Psoas muscle (tissue), 8 donors: ENCODE results near the gene ZNF37A. TPM values are rescaled to one million over a fixed set of nuclear protein-coding genes. Genes with fewer than 3 reads are reported as not detected.

Experiments used
- ATAC-seq, 4 donors: fragments of 200-7000 bp; cut with Tn5 transposase; one replicate each; pipeline ENCODE4 v1.9.1; 2020; ENCODE audit warnings: moderate library complexity in 3 of 4, mild to moderate bottlenecking in 2 of 4
- DNase-seq, 2 donors: peaks; one replicate each; pipeline ENCODE4 v3.0.0-alpha.2; 2020
- H3K27ac ChIP-seq: fragments of 200-600 bp; one replicate; pipeline ENCODE4 v1.8.0; 2022
- H3K27me3 ChIP-seq, 3 donors: fragments of 200-600 bp in 1 of 3; one replicate each; pipeline versions ENCODE4 v1.6.1 to v1.8.0; 2013 to 2022; ENCODE audit warnings: low read length in 2 of 3, mild to moderate bottlenecking in 2 of 3, moderate library complexity in 1 of 3; ENCODE audit not compliant: insufficient read depth in 3 of 3
- H3K36me3 ChIP-seq, 2 donors: fragments of 200-600 bp in 1 of 2; one replicate each; pipeline versions ENCODE4 v1.6.1 to v1.8.0; 2013 to 2022; ENCODE audit warnings: low read depth in 1 of 2, mild to moderate bottlenecking in 1 of 2, moderate library complexity in 1 of 2; ENCODE audit not compliant: insufficient read depth in 1 of 2
- H3K4me1 ChIP-seq: fragments of 200-600 bp; one replicate; pipeline ENCODE4 v1.8.0; 2022
- H3K4me3 ChIP-seq: fragments of 200-600 bp; one replicate; pipeline ENCODE4 v1.8.0; 2022; ENCODE audit warnings: mild to moderate bottlenecking
- H3K9me3 ChIP-seq: fragments of 200-600 bp; one replicate; pipeline ENCODE4 v1.8.0; 2022
- WGBS, 3 donors: extraction: QIAGEN DNeasy Blood & Tissue Kit; methylation state at CpG; one replicate each; pipeline versions ENCODE4 v1.1.6 to v1.1.7; 2013; 5-methylcytosine and 5-hydroxymethylcytosine counted together
- intact Hi-C, 2 donors: fragments of 100-400 bp; cut with DNase I; formaldehyde crosslinking; loops; one replicate each; pipeline versions ENCODE4 v1.11.0 to v1.14.2; 2022
- polyA plus RNA-seq, 3 donors: library from polyadenylated mRNA; stranded (reverse); fragments of 200-250 nt; gene quantifications; one replicate each; pipeline ENCODE4 v1.2.3, GENCODE V29; 2013
- total RNA-seq, 4 donors: library from RNA; stranded (reverse); fragmentation: NEBNext Ultra II Directional in 2 of 4; extraction: Animal tissue kit (Norgen Biotek cat#: 25700) in 2 of 4; gene quantifications; one replicate each; pipeline versions ENCODE4 v1.2.1 to v1.2.4, GENCODE V29; 2021 to 2023
- TF ChIP-seq, protein P1 (sequence below): fragments of 200-600 bp; IDR thresholded peaks from one replicate; pipeline ENCODE4 v1.8.0; 2022; ENCODE audit warnings: antibody characterized with exemption
- donor health status: healthy with polysubstance abuse.
- donor health status: DM: no; HTN: no; CAD: no; lungs with moderate emphysema.
- donor health status: Bipolar disorder and iron deficiency.
- donor health status: healthy.
- donor health status: DM: yes; HTN: yes; CAD: no.
- donor health status: DM: no; HTN: no; CAD: no.
- donor health status: DM: no; HTN: no; CAD: no.
- donor health status: DM: yes; HTN: yes; CAD: no.

ZNF37A gene
- total and polyA plus RNA-seq, 7 donors, result 1.7 to 9.8 (median 6.9) TPM

DNA sequence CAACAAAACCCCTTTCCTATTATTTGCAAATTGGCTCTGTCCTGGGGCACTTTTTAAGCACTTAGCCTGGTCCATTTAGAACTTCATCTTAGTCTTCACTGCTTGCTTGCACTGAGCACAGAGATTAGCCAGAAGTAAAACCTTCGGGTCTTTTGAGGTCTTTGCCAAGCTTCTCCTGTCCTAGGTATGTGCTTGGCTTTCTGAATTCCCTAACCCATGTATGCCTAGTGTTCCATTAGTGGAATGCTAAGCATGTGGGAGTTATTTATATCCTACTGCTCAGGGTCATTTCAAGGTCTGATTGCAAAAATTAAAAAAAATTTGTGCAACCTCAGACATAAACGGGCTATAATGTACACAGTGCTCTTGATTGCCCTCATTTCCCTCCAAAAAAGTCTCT is 18.0 kb downstream of the ZNF37A start:
- TF ChIP-seq, protein P1, sequence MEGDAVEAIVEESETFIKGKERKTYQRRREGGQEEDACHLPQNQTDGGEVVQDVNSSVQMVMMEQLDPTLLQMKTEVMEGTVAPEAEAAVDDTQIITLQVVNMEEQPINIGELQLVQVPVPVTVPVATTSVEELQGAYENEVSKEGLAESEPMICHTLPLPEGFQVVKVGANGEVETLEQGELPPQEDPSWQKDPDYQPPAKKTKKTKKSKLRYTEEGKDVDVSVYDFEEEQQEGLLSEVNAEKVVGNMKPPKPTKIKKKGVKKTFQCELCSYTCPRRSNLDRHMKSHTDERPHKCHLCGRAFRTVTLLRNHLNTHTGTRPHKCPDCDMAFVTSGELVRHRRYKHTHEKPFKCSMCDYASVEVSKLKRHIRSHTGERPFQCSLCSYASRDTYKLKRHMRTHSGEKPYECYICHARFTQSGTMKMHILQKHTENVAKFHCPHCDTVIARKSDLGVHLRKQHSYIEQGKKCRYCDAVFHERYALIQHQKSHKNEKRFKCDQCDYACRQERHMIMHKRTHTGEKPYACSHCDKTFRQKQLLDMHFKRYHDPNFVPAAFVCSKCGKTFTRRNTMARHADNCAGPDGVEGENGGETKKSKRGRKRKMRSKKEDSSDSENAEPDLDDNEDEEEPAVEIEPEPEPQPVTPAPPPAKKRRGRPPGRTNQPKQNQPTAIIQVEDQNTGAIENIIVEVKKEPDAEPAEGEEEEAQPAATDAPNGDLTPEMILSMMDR, result no peak
- Histone ChIP-seq H3K4me3 (no peak overlapping the region), H3K4me1 (no peaks in the 10 kb centered on the region), H3K9me3 (peaks cover 81% of the 10 kb centered on the region), H3K27me3 (no peaks in the 10 kb centered on the region), H3K27ac (no peak overlapping the region), H3K36me3 (peaks cover 21 to 39% of the 10 kb centered on the region in 2 donors)
- ATAC-seq, result no peak
- DNase-seq, result no peak
- 55 to 68% (median 64%) methylated on average over 2 of the region's 2 CpGs for WGBS, 3 donors
- intact Hi-C loops, result no loop called here

DNA sequence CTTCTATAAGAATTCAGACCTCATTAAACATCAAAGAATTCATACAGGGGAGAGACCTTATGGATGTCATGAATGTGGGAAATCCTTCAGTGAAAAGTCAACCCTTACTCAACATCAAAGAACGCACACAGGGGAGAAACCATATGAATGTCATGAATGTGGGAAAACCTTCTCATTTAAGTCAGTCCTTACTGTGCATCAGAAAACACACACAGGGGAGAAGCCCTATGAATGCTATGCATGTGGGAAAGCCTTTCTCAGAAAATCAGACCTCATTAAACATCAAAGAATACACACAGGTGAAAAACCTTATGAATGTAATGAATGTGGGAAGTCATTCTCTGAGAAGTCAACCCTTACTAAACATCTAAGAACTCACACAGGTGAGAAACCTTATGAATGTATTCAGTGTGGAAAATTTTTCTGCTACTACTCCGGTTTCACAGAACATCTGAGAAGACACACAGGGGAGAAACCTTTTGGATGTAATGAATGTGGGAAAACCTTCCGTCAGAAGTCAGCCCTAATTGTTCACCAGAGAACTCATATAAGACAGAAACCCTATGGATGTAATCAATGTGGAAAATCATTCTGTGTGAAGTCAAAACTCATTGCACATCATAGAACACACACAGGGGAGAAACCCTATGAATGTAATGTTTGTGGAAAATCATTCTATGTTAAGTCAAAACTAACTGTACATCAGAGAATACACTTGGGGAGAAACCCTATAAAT is 24.1 kb downstream of the ZNF37A start:
- intact Hi-C loops, result no loop called here
- Histone ChIP-seq H3K4me1 (no peaks in the 10 kb centered on the region), H3K27me3 (peaks cover 0 to 3% (median 0%) of the 10 kb centered on the region in 3 donors), H3K36me3 (peaks cover 33 to 52% of the 10 kb centered on the region in 2 donors), H3K4me3 (no peak overlapping the region), H3K27ac (no peak overlapping the region), H3K9me3 (peaks cover 98% of the 10 kb centered on the region)
- TF ChIP-seq, protein P1, result no peak
- 97 to 98% (median 98%) methylated on average over 3 of the region's 3 CpGs for WGBS, 3 donors
- DNase-seq (no peak), ATAC-seq (no peak)

DNA sequence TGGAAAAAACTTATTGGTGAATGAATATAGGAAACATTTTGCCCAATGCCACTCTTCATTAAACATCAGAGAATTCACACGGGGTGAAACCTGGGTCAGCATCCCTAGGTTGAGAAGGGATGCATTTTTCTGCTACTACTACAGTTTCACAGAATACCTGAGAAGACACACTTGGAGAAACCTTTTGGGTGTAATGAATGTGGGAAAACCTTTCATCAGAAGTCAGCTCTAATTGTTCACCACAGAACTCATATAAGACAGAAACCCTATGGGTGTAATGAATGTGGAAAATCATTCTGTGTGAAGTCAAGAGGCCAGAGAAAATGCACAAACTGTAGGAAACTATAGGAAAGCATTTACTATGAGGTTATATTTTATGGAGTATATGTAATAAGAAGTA is 24.9 kb downstream of the ZNF37A start:
- TF ChIP-seq, protein P1, result no peak
- intact Hi-C loops, result no loop called here
- ATAC-seq (no peak), DNase-seq (no peak)
- Histone ChIP-seq H3K4me3 (no peak overlapping the region), H3K4me1 (no peaks in the 10 kb centered on the region), H3K27me3 (peaks cover 0 to 3% (median 0%) of the 10 kb centered on the region in 3 donors), H3K27ac (no peak overlapping the region), H3K36me3 (peaks cover 29 to 45% of the 10 kb centered on the region in 2 donors), H3K9me3 (peaks cover 98% of the 10 kb centered on the region)
- 99 to 100% (median 100%) methylated on average over 1 of the region's 1 CpG for WGBS, 3 donors

DNA sequence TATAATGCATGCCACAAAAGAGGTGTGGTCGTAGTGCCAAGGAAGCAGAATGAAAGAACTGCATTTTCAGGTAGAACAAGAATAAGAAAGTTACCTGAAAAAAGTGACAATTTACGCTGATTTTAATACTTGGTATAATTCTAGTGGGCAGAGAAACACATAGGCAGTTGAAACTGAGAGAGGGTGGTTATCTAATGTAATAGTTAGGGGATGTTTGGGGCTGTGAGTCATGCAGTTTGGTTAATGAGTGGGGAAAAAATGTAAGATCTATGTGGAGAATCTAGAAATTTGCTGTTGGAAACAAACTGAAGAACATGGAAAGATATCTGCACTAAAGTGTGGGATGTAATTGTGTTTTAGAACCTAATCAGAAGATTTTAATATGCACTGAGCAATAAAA is 33.7 kb downstream of the ZNF37A start:
- H3K9me3 ChIP-seq, result peaks cover 71% of the 10 kb centered on the region
- H3K36me3 ChIP-seq, result no peaks in the 10 kb centered on the region
- H3K4me3 ChIP-seq, result no peak overlapping the region
- TF ChIP-seq, protein P1, result no peak
- H3K27me3 ChIP-seq, result no peaks in the 10 kb centered on the region
- no peak overlapping the region for H3K27ac ChIP-seq
- ATAC-seq, result no peak
- WGBS, 3 donors, result 87 to 96% (median 92%) methylated on average over 2 of the region's 2 CpGs
- intact Hi-C loops, result no loop called here
- no peak for DNase-seq
- H3K4me1 ChIP-seq, result no peaks in the 10 kb centered on the region

DNA sequence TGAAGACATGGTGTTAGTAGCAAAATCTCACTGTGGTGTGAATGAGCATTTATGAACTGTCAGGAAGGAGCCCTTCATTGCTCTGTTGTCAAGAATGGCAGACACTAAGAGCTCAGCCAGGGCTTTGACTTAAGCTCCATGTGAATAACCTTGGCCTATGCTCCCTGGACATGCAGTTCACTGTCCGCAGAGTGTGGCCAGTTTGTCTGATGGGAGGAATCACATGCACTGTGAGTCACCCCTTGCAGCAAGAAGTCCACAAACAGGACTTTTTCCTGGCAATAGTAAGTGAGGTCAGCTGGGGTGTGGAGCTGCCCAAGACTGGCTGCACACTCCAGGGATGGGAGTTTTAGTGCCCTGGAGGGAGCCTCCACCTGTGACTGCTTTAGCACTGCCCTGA is 49.5 kb downstream of the ZNF37A start:
- H3K4me1 ChIP-seq, result no peaks in the 10 kb centered on the region
- TF ChIP-seq, protein P1, result no peak
- 80 to 89% (median 83%) methylated on average over 1 of the region's 1 CpG for WGBS, 3 donors

More for the DNA sequence above, 49.5 kb downstream of the ZNF37A start:
- ATAC-seq (no peak), DNase-seq (no peak)
- Histone ChIP-seq H3K27me3 (no peaks in the 10 kb centered on the region), H3K4me3 (no peak overlapping the region), H3K9me3 (no peaks in the 10 kb centered on the region), H3K36me3 (peaks cover 0 to 4% of the 10 kb centered on the region in 2 donors), H3K27ac (no peak overlapping the region)
- intact Hi-C loops, result no loop called here
